Activated T-helper 17 cell treated with anti-CD3 and anti-CD28 coated beads, Interleukin-2, amount 50 U/mL, for 72 hours (primary cell): ENCODE measurements around the gene TRH. TPM values are rescaled to one million over a fixed set of nuclear protein-coding genes. Genes with fewer than 3 reads are reported as not detected.

ENCODE experiments used
- ATAC-seq: fragments of 150-1000 bp; cut with Tn5 transposase; replicated peaks from 2 replicates; pipeline ENCODE4 v1.10.0; 2021; ENCODE audit warnings: mild to moderate bottlenecking, moderate library complexity
- H3K27ac Mint-ChIP-seq: one replicate; pipeline ENCODE4 v1.8.0; 2022; ENCODE audit warnings: mixed read lengths
- H3K27me3 Mint-ChIP-seq: one replicate; pipeline ENCODE4 v1.8.0; 2022; ENCODE audit warnings: mixed read lengths
- H3K36me3 Mint-ChIP-seq: one replicate; pipeline ENCODE4 v1.8.0; 2022; ENCODE audit warnings: low read depth, mild to moderate bottlenecking, mixed read lengths
- H3K4me1 Mint-ChIP-seq: one replicate; pipeline ENCODE4 v1.8.0; 2022; ENCODE audit warnings: mixed read lengths
- H3K4me3 Mint-ChIP-seq: one replicate; pipeline ENCODE4 v1.8.0; 2022; ENCODE audit warnings: mild to moderate bottlenecking, mixed read lengths
- H3K9me3 Mint-ChIP-seq: one replicate; pipeline ENCODE4 v1.8.0; 2022; ENCODE audit warnings: mixed read lengths
- total RNA-seq, 2 donors: library from RNA; stranded (reverse); gene quantifications; one replicate each; pipeline ENCODE4 v1.2.3, GENCODE V29; 2022

Gene TRH
- not detected for total RNA-seq

GRCh38 chr3:129974564-129974832 is at the start of gene TRH:
TRH (plus strand) TSS chr3:129974720; CDS start chr3:129975817, 1,097 bp downstream.
- H3K36me3 Mint-ChIP-seq: no peaks in the 10 kb centered on the region
- H3K4me3 Mint-ChIP-seq: peak within 1 kb of the TSS; percentile 68
- H3K4me1 Mint-ChIP-seq: no peaks in the 10 kb centered on the region
- H3K9me3 Mint-ChIP-seq: no peaks in the 10 kb centered on the region
- no peak within 1 kb of the TSS for H3K27ac Mint-ChIP-seq
- peaks cover 45% of the 10 kb centered on the region for H3K27me3 Mint-ChIP-seq
- no peak for ATAC-seq

- H3K4me3 Mint-ChIP-seq: no peak overlapping the region
- H3K27ac Mint-ChIP-seq: no peak overlapping the region
- no peaks in the 10 kb centered on the region for H3K4me1 Mint-ChIP-seq
- no peaks in the 10 kb centered on the region for H3K36me3 Mint-ChIP-seq
- peaks cover 5% of the 10 kb centered on the region for H3K27me3 Mint-ChIP-seq
- ATAC-seq: no peak
- peaks cover 9% of the 10 kb centered on the region for H3K9me3 Mint-ChIP-seq
Observed at GRCh38 chr3:129927072-129927471, 47.4 kb upstream of the TRH start.

- ATAC-seq: no peak
- Mint-ChIP-seq H3K27ac (no peak overlapping the region), H3K4me1 (no peaks in the 10 kb centered on the region), H3K9me3 (peaks cover 9% of the 10 kb centered on the region), H3K27me3 (peaks cover 5% of the 10 kb centered on the region), H3K4me3 (no peak overlapping the region), H3K36me3 (no peaks in the 10 kb centered on the region)
Observed at GRCh38 chr3:129929383-129929782, 45.1 kb upstream of the TRH start.

GRCh38 chr3:129933471-129933870 is 41.0 kb upstream of the TRH start:
- Mint-ChIP-seq H3K27me3 (no peaks in the 10 kb centered on the region), H3K36me3 (no peaks in the 10 kb centered on the region), H3K4me3 (no peak overlapping the region), H3K9me3 (peaks cover 5% of the 10 kb centered on the region), H3K4me1 (no peaks in the 10 kb centered on the region), H3K27ac (no peak overlapping the region)
- no peak for ATAC-seq

GRCh38 chr3:129934234-129935123 is 40.0 kb upstream of the TRH start:
- no peaks in the 10 kb centered on the region for H3K36me3 Mint-ChIP-seq
- H3K27ac Mint-ChIP-seq: no peak overlapping the region
- peaks cover 3% of the 10 kb centered on the region for H3K9me3 Mint-ChIP-seq
- ATAC-seq: peak; percentile 37
- H3K4me1 Mint-ChIP-seq: no peaks in the 10 kb centered on the region
- no peaks in the 10 kb centered on the region for H3K27me3 Mint-ChIP-seq
- H3K4me3 Mint-ChIP-seq: no peak overlapping the region

- peak overlapping the region; percentile 71 for H3K4me3 Mint-ChIP-seq
- H3K9me3 Mint-ChIP-seq: no peaks in the 10 kb centered on the region
- H3K27me3 Mint-ChIP-seq: no peaks in the 10 kb centered on the region
- H3K36me3 Mint-ChIP-seq: no peaks in the 10 kb centered on the region
- peak; percentile 74 for ATAC-seq
- no peaks in the 10 kb centered on the region for H3K4me1 Mint-ChIP-seq
- peak overlapping the region; percentile 47 for H3K27ac Mint-ChIP-seq
Observed at GRCh38 chr3:129936757-129937156, 37.8 kb upstream of the TRH start.

GRCh38 chr3:129937717-129938116 is 36.8 kb upstream of the TRH start:
- Mint-ChIP-seq H3K27ac (no peak overlapping the region), H3K9me3 (no peaks in the 10 kb centered on the region), H3K4me3 (no peak overlapping the region), H3K4me1 (no peaks in the 10 kb centered on the region), H3K27me3 (peaks cover 5% of the 10 kb centered on the region), H3K36me3 (no peaks in the 10 kb centered on the region)
- ATAC-seq: no peak

- H3K4me1 Mint-ChIP-seq: no peaks in the 10 kb centered on the region
- no peak overlapping the region for H3K4me3 Mint-ChIP-seq
- H3K27me3 Mint-ChIP-seq: peaks cover 7% of the 10 kb centered on the region
- no peaks in the 10 kb centered on the region for H3K36me3 Mint-ChIP-seq
- H3K27ac Mint-ChIP-seq: no peak overlapping the region
- no peak for ATAC-seq
- H3K9me3 Mint-ChIP-seq: no peaks in the 10 kb centered on the region
Observed at GRCh38 chr3:129938140-129938930, 36.2 kb upstream of the TRH start.

- no peaks in the 10 kb centered on the region for H3K9me3 Mint-ChIP-seq
Observed at GRCh38 chr3:129940086-129940485, 34.4 kb upstream of the TRH start.

GRCh38 chr3:129942296-129942695 is 32.2 kb upstream of the TRH start:
- H3K4me1 Mint-ChIP-seq: no peaks in the 10 kb centered on the region

More at GRCh38 chr3:129940086-129940485, 34.4 kb upstream of the TRH start:
- Mint-ChIP-seq H3K27ac (no peak overlapping the region), H3K27me3 (peaks cover 16% of the 10 kb centered on the region), H3K4me1 (no peaks in the 10 kb centered on the region), H3K36me3 (no peaks in the 10 kb centered on the region), H3K4me3 (no peak overlapping the region)
- ATAC-seq: no peak

GRCh38 chr3:129943020-129943419 is 31.5 kb upstream of the TRH start:
- H3K27ac Mint-ChIP-seq: no peak overlapping the region

More at GRCh38 chr3:129942296-129942695, 32.2 kb upstream of the TRH start:
- Mint-ChIP-seq H3K36me3 (no peaks in the 10 kb centered on the region), H3K4me3 (no peak overlapping the region), H3K27ac (no peak overlapping the region), H3K9me3 (no peaks in the 10 kb centered on the region), H3K27me3 (peaks cover 17% of the 10 kb centered on the region)
- peak; percentile 42 for ATAC-seq

GRCh38 chr3:129944709-129945108 is 29.8 kb upstream of the TRH start:
- no peak overlapping the region for H3K27ac Mint-ChIP-seq
- ATAC-seq: no peak
- peaks cover 21% of the 10 kb centered on the region for H3K27me3 Mint-ChIP-seq
- H3K36me3 Mint-ChIP-seq: no peaks in the 10 kb centered on the region
- no peaks in the 10 kb centered on the region for H3K4me1 Mint-ChIP-seq
- H3K4me3 Mint-ChIP-seq: no peak overlapping the region
- H3K9me3 Mint-ChIP-seq: no peaks in the 10 kb centered on the region

More at GRCh38 chr3:129943020-129943419, 31.5 kb upstream of the TRH start:
- Mint-ChIP-seq H3K27me3 (peaks cover 20% of the 10 kb centered on the region), H3K9me3 (no peaks in the 10 kb centered on the region), H3K36me3 (no peaks in the 10 kb centered on the region), H3K4me3 (no peak overlapping the region), H3K4me1 (no peaks in the 10 kb centered on the region)
- ATAC-seq: no peak

GRCh38 chr3:129947538-129948240 is 26.8 kb upstream of the TRH start:
- ATAC-seq: no peak
- no peaks in the 10 kb centered on the region for H3K9me3 Mint-ChIP-seq
- H3K27me3 Mint-ChIP-seq: peaks cover 15% of the 10 kb centered on the region
- H3K4me3 Mint-ChIP-seq: no peak overlapping the region
- H3K27ac Mint-ChIP-seq: no peak overlapping the region
- no peaks in the 10 kb centered on the region for H3K4me1 Mint-ChIP-seq
- H3K36me3 Mint-ChIP-seq: no peaks in the 10 kb centered on the region

GRCh38 chr3:129950318-129951046 is 24.0 kb upstream of the TRH start:
- no peaks in the 10 kb centered on the region for H3K9me3 Mint-ChIP-seq
- no peak for ATAC-seq
- H3K4me1 Mint-ChIP-seq: peaks cover 5% of the 10 kb centered on the region
- no peak overlapping the region for H3K4me3 Mint-ChIP-seq
- no peak overlapping the region for H3K27ac Mint-ChIP-seq
- H3K27me3 Mint-ChIP-seq: peaks cover 9% of the 10 kb centered on the region
- no peaks in the 10 kb centered on the region for H3K36me3 Mint-ChIP-seq
